A673 (cell line): ENCODE data around the gene POU2AF1.

Experiments
- CTCF ChIP-seq: fragments of 300-800, 200-600 bp; sonication (generic); conservative IDR thresholded peaks from 2 replicates; pipeline ENCODE4 v1.5.1; 2017; ENCODE audit warnings: low read depth, mild to moderate bottlenecking, antibody characterized with exemption, low read length, moderate library complexity, mixed read lengths
- EZH2 ChIP-seq: fragments of 200-600 bp; sonication (generic); IDR thresholded peaks from 2 replicates; pipeline ENCODE4 v1.6.1; 2017; ENCODE audit warnings: borderline replicate concordance, low read depth, mild to moderate bottlenecking, mixed read lengths, antibody characterized with exemption, low read length; ENCODE audit not compliant: poor library complexity, severe bottlenecking

GRCh38 chr11:111351374-111352055, 27.6 kb downstream of the POU2AF1 start:
- TF ChIP-seq EZH2 (no peak), CTCF (no peak)
